Measurements from ENCODE around the gene LAGE3.
A peak's percentile ranks its signal among the peaks of the same experiment; 100 is the strongest.

LAGE3 gene

GRCh38 chrX:154458954-154459778 is 19.9 kb downstream of the LAGE3 start:
- DNase-seq (ENCODE audit: low read depth in 2 of 2): no peak
- H3K4me3 ChIP-seq (replicated peaks in 1 of 2; ENCODE audit: low read depth in 2 of 2, low read length in 2 of 2): peak overlapping the region; percentile 72
- no peak for TF ChIP-seq CTCF (IDR thresholded peaks at IDR 0.05; ENCODE audit: low read depth, low read length)

- DNase-seq (ENCODE audit: low read depth in 2 of 2): peak in 1 of 2 donors; percentile 54
- no peak for TF ChIP-seq CTCF (IDR thresholded peaks at IDR 0.05; ENCODE audit: low read depth, low read length)
- peak within 1 kb of the TSS; percentile 72 for H3K4me3 ChIP-seq (replicated peaks in 1 of 2; ENCODE audit: low read depth in 2 of 2, low read length in 2 of 2)
Observed at GRCh38 chrX:154458116-154458953, 20.7 kb downstream of the LAGE3 start, which contains the start of gene PLXNA3. Gene PLXNA3, plus strand, starts transcription at chrX:154458281. Its CDS starts 1,903 bp downstream, at chrX:154460184.

- DNase-seq (ENCODE audit: low read depth in 2 of 2): peak in 1 of 2 donors; percentile 29
- peak overlapping the region; percentile 46 to 55 for H3K4me3 ChIP-seq (replicated peaks in 1 of 2; ENCODE audit: low read depth in 2 of 2, low read length in 2 of 2)
- TF ChIP-seq CTCF (IDR thresholded peaks at IDR 0.05; ENCODE audit: low read depth, low read length): no peak
Observed at GRCh38 chrX:154457491-154458115, 21.5 kb downstream of the LAGE3 start.

GRCh38 chrX:154452823-154453222 is 26.3 kb downstream of the LAGE3 start:
- H3K4me3 ChIP-seq (replicated peaks in 1 of 2; ENCODE audit: low read depth in 2 of 2, low read length in 2 of 2): no peak overlapping the region
- no peak for TF ChIP-seq CTCF (IDR thresholded peaks at IDR 0.05; ENCODE audit: low read depth, low read length)
- no peak for DNase-seq (ENCODE audit: low read depth in 2 of 2)

GRCh38 chrX:154450312-154450711 is 28.8 kb downstream of the LAGE3 start:
- DNase-seq (ENCODE audit: low read depth in 2 of 2): no peak
- no peak for TF ChIP-seq CTCF (IDR thresholded peaks at IDR 0.05; ENCODE audit: low read depth, low read length)

GRCh38 chrX:154449618-154450017 is 29.5 kb downstream of the LAGE3 start:
- DNase-seq (ENCODE audit: low read depth in 2 of 2): no peak
- TF ChIP-seq CTCF (IDR thresholded peaks at IDR 0.05; ENCODE audit: low read depth, low read length): no peak
- no peak overlapping the region for H3K4me3 ChIP-seq (replicated peaks in 1 of 2; ENCODE audit: low read depth in 2 of 2, low read length in 2 of 2)

More at GRCh38 chrX:154450312-154450711, 28.8 kb downstream of the LAGE3 start:
- H3K4me3 ChIP-seq (replicated peaks in 1 of 2; ENCODE audit: low read depth in 2 of 2, low read length in 2 of 2): no peak overlapping the region
